Measurements from ENCODE around the gene MSL3. TPM values are rescaled to one million over a fixed set of nuclear protein-coding genes. Genes with fewer than 3 reads are reported as not detected.

The MSL3 gene
- total RNA-seq, 4 donors from 2014 or later, result 22.8 to 61.1 (median 35.1) TPM

GRCh38 chrX:11756354-11757318, 1.4 kb upstream of the MSL3 start:
- in situ Hi-C loops (cut with MboI; ENCODE audit: low sequenced_read_pairs in 4 of 4) (loop anchor here (25.0 kb wide), 3 partner anchors 219 to 619 kb away; no protein-coding TSS in a partner anchor), intact Hi-C loops (cut with DNase I; ENCODE audit: low total_unique reads) (loop anchor here (5.0 kb wide), 1 partner anchor 89 kb away; the partner anchor contains the start of gene ARHGAP6)
- Histone ChIP-seq H3K27ac (peak overlapping the region; percentile 83 to 95 (median 91)), H3K27me3 (no peaks in the 10 kb centered on the region), H3K36me3 (peaks cover 0 to 9% of the 10 kb centered on the region in 2 donors), H3K9me3 (no peaks in the 10 kb centered on the region), H3K4me3 (peak overlapping the region in 3 of 4 donors; percentile 64 to 79 (median 69)), H3K4me1 (peaks cover 0 to 3% of the 10 kb centered on the region in 2 donors)
- ATAC-seq (no peak), DNase-seq (no peak)
- TF ChIP-seq POLR2A (IDR thresholded peaks at IDR 0.05), result no peak
- no peak for TF ChIP-seq CTCF (IDR thresholded peaks at IDR 0.05 in 4 of 5, conservative IDR thresholded peaks at IDR 0.05 in 1 of 5)

GRCh38 chrX:11757397-11757718, 679 bp upstream of the MSL3 start:
- H3K4me1 ChIP-seq, result peaks cover 0 to 3% of the 10 kb centered on the region in 2 donors
- TF ChIP-seq POLR2A (IDR thresholded peaks at IDR 0.05) (no peak), CTCF (IDR thresholded peaks at IDR 0.05 in 4 of 5, conservative IDR thresholded peaks at IDR 0.05 in 1 of 5) (no peak)
- in situ Hi-C loops (cut with MboI; ENCODE audit: low sequenced_read_pairs in 4 of 4), result loop anchor here (25.0 kb wide), 3 partner anchors 220 to 620 kb away; no protein-coding TSS in a partner anchor

GRCh38 chrX:11758400-11759171, 549 bp downstream of the MSL3 start:
- in situ Hi-C loops (cut with MboI; ENCODE audit: low sequenced_read_pairs in 4 of 4) (loop anchor here (25.0 kb wide), 3 partner anchors 221 to 621 kb away; no protein-coding TSS in a partner anchor), intact Hi-C loops (cut with DNase I; ENCODE audit: low total_unique reads) (loop anchor here (1.0 to 5.0 kb wide), 3 partner anchors 34 to 225 kb away; partner anchors contain the start of gene ARHGAP6)
- Histone ChIP-seq H3K27me3 (no peaks in the 10 kb centered on the region), H3K4me3 (peak overlapping the region; percentile 71 to 82 (median 77)), H3K4me1 (peaks cover 0 to 3% of the 10 kb centered on the region in 2 donors), H3K36me3 (peaks cover 0 to 29% of the 10 kb centered on the region in 2 donors), H3K9me3 (no peaks in the 10 kb centered on the region), H3K27ac (peak overlapping the region; percentile 83 to 92 (median 90))
- DNase-seq, result peak; percentile 64 to 78
- peak; percentile 23 to 91 (median 72) for TF ChIP-seq CTCF (IDR thresholded peaks at IDR 0.05 in 4 of 5, conservative IDR thresholded peaks at IDR 0.05 in 1 of 5)
- no peak for TF ChIP-seq POLR2A (IDR thresholded peaks at IDR 0.05)
- ATAC-seq, result peak; percentile 67 to 76

More at GRCh38 chrX:11757397-11757718, 679 bp upstream of the MSL3 start:
- ATAC-seq (no peak), DNase-seq (no peak)
- Histone ChIP-seq H3K27ac (peak overlapping the region; percentile 83 to 95 (median 91)), H3K36me3 (peaks cover 0 to 17% of the 10 kb centered on the region in 2 donors), H3K27me3 (no peaks in the 10 kb centered on the region), H3K4me3 (peak overlapping the region; percentile 60 to 79 (median 66)), H3K9me3 (no peaks in the 10 kb centered on the region)
- intact Hi-C loops (cut with DNase I; ENCODE audit: low total_unique reads), result loop anchor here (5.0 kb wide), 1 partner anchor 90 kb away; the partner anchor contains the start of gene ARHGAP6

- Histone ChIP-seq H3K4me1 (peaks cover 0 to 3% of the 10 kb centered on the region in 2 donors), H3K4me3 (peak overlapping the region; percentile 71 to 82 (median 77)), H3K9me3 (no peaks in the 10 kb centered on the region), H3K27ac (peak overlapping the region; percentile 83 to 92 (median 90)), H3K36me3 (peaks cover 0 to 32% of the 10 kb centered on the region in 2 donors), H3K27me3 (no peaks in the 10 kb centered on the region)
- no peak for ATAC-seq
- no peak for DNase-seq
- in situ Hi-C loops (cut with MboI; ENCODE audit: low sequenced_read_pairs in 4 of 4) (loop anchor here (25.0 kb wide), 3 partner anchors 222 to 622 kb away; no protein-coding TSS in a partner anchor), intact Hi-C loops (cut with DNase I; ENCODE audit: low total_unique reads) (loop anchor here (2.0 to 5.0 kb wide), 2 partner anchors 34 to 92 kb away; partner anchors contain the start of gene ARHGAP6)
- no peak for TF ChIP-seq POLR2A (IDR thresholded peaks at IDR 0.05)
Measured at GRCh38 chrX:11759172-11759460, 1.1 kb downstream of the MSL3 start.

All from gastrocnemius medialis (tissue), 4 donors.